ENCODE data around the gene ABCA9.

Gene ABCA9

DNA sequence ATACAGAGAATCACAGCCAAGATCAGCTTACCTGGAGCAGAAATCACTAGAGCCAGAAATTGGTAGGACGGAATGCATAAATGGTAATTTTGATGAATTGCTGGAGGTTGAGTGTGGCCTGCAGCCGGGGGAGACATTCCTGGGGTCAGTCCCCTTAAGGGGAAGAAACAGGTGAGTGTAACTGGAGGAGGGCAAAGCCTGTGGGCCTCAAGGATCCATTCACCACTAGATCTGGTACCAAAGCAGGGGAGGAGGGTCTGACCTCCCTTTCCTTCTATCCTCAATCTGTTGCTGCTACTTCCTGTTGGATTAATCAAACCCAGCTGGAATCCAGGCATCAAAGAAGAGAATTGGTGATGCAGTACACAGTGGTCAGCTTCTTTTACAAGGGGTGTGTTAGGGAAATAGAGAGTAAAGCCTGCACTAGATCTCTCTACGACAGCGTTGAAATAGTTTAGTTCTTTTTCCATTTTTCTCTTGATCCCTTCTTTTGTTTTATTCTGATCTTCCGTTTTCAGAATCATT, 8.6 kb upstream of the ABCA9 start:
- Histone ChIP-seq H3K27ac (no peak overlapping the region), H3K27me3 (no peaks in the 10 kb centered on the region), H3K36me3 (no peaks in the 10 kb centered on the region), H3K9me3 (no peaks in the 10 kb centered on the region), H3K4me1 (no peaks in the 10 kb centered on the region), H3K4me3 (no peak overlapping the region)
- TF ChIP-seq, protein P1, sequence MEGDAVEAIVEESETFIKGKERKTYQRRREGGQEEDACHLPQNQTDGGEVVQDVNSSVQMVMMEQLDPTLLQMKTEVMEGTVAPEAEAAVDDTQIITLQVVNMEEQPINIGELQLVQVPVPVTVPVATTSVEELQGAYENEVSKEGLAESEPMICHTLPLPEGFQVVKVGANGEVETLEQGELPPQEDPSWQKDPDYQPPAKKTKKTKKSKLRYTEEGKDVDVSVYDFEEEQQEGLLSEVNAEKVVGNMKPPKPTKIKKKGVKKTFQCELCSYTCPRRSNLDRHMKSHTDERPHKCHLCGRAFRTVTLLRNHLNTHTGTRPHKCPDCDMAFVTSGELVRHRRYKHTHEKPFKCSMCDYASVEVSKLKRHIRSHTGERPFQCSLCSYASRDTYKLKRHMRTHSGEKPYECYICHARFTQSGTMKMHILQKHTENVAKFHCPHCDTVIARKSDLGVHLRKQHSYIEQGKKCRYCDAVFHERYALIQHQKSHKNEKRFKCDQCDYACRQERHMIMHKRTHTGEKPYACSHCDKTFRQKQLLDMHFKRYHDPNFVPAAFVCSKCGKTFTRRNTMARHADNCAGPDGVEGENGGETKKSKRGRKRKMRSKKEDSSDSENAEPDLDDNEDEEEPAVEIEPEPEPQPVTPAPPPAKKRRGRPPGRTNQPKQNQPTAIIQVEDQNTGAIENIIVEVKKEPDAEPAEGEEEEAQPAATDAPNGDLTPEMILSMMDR (IDR thresholded peaks at IDR 0.05): no peak
- intact Hi-C loops (cut with DNase I; ENCODE audit: low total_unique reads): no loop called here
- DNase-seq: no peak

DNA sequence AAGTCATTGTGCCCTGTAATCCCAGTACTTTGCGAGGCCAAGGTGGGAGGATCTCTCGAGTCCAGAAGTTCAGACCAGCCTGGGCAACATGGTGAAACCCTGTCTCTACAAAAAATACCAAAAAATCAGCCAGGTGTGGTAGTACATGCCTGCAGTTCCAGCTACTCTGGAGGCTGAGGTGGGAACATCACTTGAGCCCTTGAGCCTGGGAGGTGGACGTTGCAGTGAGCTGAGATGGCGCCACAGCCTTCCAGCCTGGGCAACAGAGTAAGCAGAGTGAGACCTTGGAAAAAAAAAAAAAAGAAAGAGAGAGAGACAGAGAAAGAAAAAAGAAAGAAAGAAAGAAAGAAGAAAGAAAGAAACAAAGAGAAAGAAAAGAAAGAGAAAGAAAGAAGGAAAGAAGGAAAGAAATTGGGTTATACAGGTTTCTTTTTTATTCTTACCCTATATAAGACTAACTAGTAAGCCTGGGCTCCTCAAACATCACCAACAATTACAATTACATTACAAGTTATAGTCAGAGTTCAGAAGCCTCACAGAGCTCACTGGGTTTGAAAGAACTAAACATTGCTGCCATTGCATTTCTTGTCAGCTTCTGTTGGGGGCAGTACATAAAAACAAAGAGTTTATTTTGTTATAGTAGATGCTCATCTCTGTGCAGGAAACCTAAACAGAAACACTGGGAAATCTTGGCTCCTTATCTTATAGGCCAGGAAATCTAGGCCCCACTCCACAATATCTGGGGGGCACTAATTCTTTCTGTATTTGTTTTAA, 6.7 kb upstream of the ABCA9 start:
- H3K36me3 ChIP-seq: no peaks in the 10 kb centered on the region
- TF ChIP-seq, protein P1 (IDR thresholded peaks at IDR 0.05): no peak
- no peaks in the 10 kb centered on the region for H3K9me3 ChIP-seq
- H3K27me3 ChIP-seq: no peaks in the 10 kb centered on the region
- H3K27ac ChIP-seq: no peak overlapping the region
- no peak for DNase-seq
- no peaks in the 10 kb centered on the region for H3K4me1 ChIP-seq
- intact Hi-C loops (cut with DNase I; ENCODE audit: low total_unique reads): no loop called here
- H3K4me3 ChIP-seq: no peak overlapping the region

GRCh38 chr17:69066482-69066881, 5.8 kb upstream of the ABCA9 start:
- Histone ChIP-seq H3K4me1 (no peaks in the 10 kb centered on the region), H3K27ac (no peak overlapping the region), H3K4me3 (no peak overlapping the region), H3K9me3 (no peaks in the 10 kb centered on the region), H3K27me3 (no peaks in the 10 kb centered on the region), H3K36me3 (no peaks in the 10 kb centered on the region)
- no peak for DNase-seq
- TF ChIP-seq, protein P1 (IDR thresholded peaks at IDR 0.05): no peak
- intact Hi-C loops (cut with DNase I; ENCODE audit: low total_unique reads): no loop called here

- Histone ChIP-seq H3K27ac (no peak overlapping the region), H3K9me3 (no peaks in the 10 kb centered on the region), H3K36me3 (no peaks in the 10 kb centered on the region), H3K4me3 (no peak overlapping the region), H3K4me1 (peaks cover 0 to 6% (median 1%) of the 10 kb centered on the region in 4 donors), H3K27me3 (no peaks in the 10 kb centered on the region)
- DNase-seq: no peak
- TF ChIP-seq, protein P1 (IDR thresholded peaks at IDR 0.05): no peak
- intact Hi-C loops (cut with DNase I; ENCODE audit: low total_unique reads): no loop called here
Measured at GRCh38 chr17:69065113-69065512, 4.4 kb upstream of the ABCA9 start.

DNA sequence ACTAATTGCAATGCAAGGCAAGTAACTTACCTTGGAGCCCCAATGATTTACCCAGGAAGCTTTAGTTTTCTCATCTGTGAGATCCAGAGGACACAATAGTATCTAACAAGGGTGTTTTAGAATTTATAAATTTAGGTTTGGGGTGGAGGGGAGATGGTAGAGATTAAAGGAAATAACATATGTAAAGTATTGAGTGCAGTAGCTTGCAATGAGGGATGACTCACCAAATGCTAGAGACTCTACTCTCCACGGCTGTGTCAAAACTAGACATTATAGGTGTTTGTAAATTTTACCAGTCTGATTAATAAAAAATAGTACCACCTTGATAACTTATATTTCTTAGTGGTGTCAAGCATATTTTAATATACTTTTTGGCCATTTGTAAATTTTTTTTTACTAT, 3.7 kb upstream of the ABCA9 start:
- Histone ChIP-seq H3K4me1 (peaks cover 0 to 6% (median 1%) of the 10 kb centered on the region in 4 donors), H3K4me3 (no peak overlapping the region), H3K27me3 (no peaks in the 10 kb centered on the region), H3K36me3 (no peaks in the 10 kb centered on the region), H3K27ac (no peak overlapping the region), H3K9me3 (no peaks in the 10 kb centered on the region)
- intact Hi-C loops (cut with DNase I; ENCODE audit: low total_unique reads): no loop called here
- TF ChIP-seq, protein P1 (IDR thresholded peaks at IDR 0.05): no peak
- DNase-seq: no peak

All from tibial artery (tissue), 4 donors.